ENCODE results near the gene HTR2A. TPM values are rescaled to one million over a fixed set of nuclear protein-coding genes. Genes with fewer than 3 reads are reported as not detected.
A peak's percentile ranks its signal among the peaks of the same experiment; 100 is the strongest.
"Not testable (repeated sequence)": the region's sequence is repeated elsewhere in the genome, so short reads cannot be mapped to it uniquely, and the experiment has no call there.

Gene HTR2A
- total RNA-seq, 2 donors from 2014 or later: 0.55 to 0.65 TPM

DNA sequence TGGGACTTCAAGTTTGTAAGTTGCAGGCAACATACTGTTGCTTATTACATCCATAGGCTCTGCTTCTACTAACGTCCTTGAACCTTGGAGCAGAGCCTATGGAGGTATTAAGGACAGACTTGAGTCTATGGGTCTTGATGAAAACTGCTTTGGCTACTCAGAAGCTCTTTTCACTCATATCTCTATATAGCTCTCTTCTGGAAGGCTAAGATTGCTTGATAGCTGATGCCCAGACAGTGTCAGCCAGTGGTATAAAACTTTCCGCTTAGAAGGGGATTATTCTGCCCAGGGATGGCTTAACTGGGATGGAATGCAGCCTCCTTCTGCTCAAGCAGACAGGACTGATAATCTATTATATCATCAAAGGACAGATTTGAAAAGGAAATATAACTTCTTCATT, 74.3 kb downstream of the HTR2A start:
- ATAC-seq (no peak), DNase-seq (no peak)
- intact Hi-C loops (cut with DNase I): no loop called here

DNA sequence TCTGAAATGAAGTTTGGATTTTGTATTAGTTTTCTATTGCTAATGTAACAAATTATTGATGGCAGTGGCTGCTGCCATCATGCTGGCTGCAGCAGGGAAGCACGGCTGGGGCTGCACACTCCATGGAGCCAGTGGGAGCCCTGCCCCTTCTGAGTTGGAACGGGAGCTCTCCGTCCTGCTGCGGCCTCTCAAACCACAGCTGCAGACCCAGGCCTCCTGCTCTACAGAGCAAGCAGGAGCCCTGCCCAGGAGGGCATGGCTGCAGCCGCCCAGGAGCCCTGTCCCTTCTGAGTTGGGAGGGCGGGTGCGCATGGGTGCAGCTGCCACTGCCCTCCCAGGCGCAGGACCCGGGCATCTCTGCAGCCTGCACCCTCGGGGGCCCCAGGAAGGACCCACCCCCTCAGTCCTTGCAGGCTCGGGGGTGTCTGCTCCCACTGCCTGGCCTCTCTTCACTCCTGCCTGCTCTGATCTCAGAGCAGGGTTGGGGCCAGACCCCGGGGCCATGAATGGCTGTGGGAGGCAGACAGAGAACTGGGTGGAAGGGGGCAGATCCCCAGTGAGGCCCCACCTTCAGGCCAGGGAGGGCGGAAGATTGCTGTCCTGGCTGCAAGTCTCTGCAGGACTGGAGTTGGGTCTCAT, 78.9 kb downstream of the HTR2A start:
- intact Hi-C loops (cut with DNase I): no loop called here
- DNase-seq (no peak), ATAC-seq (no peak)

DNA sequence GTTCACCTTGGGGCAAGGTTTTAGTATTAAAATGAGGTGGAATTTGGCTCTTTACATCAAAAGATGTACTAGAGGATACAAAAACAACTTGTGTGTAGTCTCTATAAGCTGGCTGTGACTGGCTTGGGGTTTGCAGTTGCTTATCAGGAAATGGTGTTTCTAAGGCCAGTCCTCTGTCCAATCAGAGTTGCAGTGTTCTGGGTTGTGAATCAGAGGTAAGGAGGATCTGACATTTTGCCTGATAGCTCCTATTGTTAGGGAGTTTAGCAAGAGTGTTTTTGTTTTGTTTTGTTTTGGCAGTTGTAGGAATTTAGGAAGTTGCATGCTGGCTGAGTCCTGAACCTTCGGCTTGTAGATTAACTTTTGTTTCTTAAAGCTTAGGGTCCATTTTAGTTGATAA, 79.8 kb downstream of the HTR2A start:
- no peak for DNase-seq
- ATAC-seq: peak in 1 of 2 donors; percentile 42
- intact Hi-C loops (cut with DNase I): no loop called here

DNA sequence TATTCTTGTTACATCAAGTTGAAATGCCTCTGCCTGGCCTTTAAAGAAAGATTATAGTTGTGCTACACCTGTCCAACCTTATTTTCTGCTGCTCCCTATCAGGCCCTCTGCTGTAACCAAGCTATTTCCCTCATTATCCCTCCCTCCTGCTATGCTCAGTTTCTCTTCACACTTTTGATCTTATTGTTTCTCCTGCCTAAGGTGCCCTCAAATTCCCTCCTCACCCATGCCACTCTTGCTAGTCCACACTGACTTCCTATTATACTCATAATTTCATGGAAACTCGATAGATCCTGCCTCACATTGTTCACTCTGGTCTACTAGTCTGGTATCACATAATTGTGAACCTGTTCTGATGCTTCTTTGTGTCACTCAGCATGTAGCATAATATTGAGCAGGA, 80.5 kb downstream of the HTR2A start:
- intact Hi-C loops (cut with DNase I): no loop called here
- DNase-seq (no peak), ATAC-seq (no peak)

DNA sequence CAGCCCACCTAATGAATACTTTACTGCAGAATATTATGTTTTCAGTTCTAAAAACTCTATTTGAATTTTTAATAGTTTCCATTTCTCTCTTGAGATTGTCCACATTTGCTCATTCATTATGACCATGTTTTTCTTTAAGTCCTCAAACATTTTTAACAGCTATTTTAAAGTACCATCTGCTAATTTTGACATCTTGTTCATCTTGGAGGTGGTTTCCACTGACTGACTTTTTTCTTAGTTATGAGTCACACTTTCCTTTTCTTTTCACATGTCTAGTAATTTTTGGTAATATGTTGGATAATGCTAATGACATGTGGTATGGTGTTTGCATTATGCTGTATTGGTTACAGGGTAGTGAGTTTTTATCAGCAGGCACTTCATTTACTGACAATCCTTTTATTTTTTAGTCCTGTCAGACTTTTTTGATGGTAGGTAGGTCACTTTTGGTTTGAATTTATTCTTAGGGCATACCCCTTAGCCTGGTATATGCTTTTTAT, 84.5 kb downstream of the HTR2A start:
- DNase-seq (no peak), ATAC-seq (no peak)
- intact Hi-C loops (cut with DNase I): no loop called here

DNA sequence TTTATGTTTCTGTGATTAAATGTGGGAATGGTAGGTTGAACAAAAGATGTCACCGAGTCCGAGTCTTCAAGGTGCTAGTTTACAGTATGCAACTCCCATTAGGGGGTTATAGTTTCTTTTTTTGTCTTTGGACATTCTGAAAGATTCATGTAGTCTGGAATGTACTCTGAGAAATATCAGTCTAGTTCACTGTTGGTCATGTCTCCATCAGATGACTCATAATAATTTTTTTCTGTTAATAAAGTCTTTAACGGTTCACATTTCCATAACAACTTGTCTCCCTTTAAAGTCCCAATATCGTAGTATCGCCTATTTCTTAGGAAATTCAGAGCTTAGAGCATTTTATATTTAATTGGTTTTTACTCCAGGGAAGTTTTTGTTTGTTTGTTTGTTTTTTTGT, 86.4 kb downstream of the HTR2A start:
- ATAC-seq (no peak), DNase-seq (no peak)
- intact Hi-C loops (cut with DNase I): no loop called here

DNA sequence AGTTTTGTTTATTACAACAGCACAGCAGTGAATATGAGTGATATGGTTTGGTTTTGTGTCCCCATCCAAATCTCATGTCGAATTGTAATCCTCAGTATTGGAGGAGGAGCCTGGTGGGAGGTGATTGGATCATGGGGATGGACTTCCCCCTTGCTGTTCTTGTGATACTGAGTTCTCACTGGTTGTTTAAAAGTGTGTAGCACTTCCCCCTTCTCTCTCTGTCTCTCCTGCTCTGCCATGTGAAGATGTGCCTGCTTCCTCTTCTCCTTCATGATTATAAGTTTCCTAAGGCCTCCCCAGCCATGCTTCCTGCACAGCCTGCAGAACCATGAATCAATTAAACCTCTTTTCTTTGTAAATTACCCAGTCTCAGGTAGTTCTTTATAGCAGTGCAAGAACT, 91.9 kb downstream of the HTR2A start:
- ATAC-seq; DNase-seq; intact Hi-C loops (cut with DNase I): not testable (repeated sequence)

DNA sequence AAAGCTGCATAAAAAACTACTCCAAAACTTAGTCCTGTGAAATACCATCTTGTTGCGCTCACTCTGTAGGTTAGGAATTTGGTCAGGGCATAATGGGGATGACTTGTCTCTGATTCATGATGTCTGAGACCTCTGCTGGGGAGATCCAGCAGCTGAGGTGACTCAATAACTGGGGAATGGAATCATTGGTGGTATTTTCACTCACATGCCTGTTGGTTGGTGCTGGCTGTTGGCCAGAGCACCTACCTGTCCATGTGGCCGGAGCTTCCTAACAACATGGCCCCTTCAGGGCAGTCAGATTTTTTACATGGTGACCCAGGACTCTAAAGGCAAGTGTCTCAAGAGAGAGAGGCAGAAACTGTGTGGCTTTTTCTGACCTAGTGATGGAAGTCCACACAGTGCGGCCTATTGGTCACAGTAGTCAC, 92.5 kb downstream of the HTR2A start:
- intact Hi-C loops (cut with DNase I): no loop called here
- DNase-seq (no peak), ATAC-seq (no peak)

DNA sequence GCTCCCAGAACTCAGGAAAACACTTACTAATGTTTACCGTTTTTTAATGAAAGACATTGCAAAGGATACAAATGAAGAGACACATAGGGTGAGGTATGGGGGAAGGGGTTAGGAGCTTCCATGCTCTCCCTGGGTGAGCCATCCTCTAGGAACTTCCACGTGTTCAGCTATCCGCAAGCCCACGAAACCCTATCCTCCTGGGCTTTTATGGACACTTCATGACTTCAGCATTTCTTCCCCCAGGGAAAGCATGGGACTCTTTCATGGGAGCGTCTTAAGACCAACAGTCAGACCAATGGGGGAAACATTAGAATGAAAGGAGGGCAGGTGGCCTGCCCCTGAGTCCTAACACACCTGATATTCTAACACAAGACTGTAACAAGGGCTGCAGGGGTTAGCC, 93.3 kb downstream of the HTR2A start:
- no peak for ATAC-seq

DNA sequence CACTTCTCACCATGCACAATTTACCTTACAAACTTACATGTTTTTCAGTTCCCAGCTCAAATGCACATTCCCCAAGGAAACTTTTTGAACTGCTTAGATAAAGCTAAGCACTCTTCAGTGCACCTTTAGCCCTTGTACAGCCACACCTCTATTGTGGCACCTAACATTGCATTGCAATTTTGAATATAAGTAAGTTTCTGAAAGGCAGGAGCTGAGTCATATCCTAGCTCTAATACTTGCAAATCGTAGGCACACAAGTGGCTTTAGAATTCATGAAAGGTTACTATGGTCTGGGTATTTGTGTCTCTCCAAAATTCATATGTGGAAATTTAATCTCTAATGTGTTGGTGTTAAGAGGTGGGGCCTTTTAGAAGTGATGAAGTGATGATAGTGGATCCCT, 95.0 kb downstream of the HTR2A start:
- intact Hi-C loops (cut with DNase I): no loop called here
- ATAC-seq (no peak), DNase-seq (no peak)

More for the DNA sequence above, 93.3 kb downstream of the HTR2A start:
- intact Hi-C loops (cut with DNase I): no loop called here
- DNase-seq: no peak

DNA sequence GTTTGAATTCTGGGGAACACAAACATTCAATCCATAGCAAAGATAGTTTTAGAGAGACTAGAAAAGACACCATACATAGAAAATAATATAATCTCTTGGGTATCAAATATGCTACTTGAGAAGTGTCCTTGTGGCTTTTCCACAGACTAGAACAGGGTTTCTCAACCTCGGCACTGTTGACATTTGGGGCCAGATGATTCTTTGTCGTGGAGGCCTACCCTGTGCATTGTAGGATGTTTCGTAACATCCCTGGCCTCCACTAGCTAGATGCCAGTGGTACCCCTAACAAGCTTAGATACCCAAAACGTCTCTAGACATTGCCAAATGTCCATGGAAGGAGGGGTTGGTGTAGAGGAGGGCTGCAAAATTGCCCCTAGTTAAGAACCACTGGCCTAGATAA, 97.7 kb downstream of the HTR2A start:
- DNase-seq (no peak), ATAC-seq (no peak)
- intact Hi-C loops (cut with DNase I): no loop called here

DNA sequence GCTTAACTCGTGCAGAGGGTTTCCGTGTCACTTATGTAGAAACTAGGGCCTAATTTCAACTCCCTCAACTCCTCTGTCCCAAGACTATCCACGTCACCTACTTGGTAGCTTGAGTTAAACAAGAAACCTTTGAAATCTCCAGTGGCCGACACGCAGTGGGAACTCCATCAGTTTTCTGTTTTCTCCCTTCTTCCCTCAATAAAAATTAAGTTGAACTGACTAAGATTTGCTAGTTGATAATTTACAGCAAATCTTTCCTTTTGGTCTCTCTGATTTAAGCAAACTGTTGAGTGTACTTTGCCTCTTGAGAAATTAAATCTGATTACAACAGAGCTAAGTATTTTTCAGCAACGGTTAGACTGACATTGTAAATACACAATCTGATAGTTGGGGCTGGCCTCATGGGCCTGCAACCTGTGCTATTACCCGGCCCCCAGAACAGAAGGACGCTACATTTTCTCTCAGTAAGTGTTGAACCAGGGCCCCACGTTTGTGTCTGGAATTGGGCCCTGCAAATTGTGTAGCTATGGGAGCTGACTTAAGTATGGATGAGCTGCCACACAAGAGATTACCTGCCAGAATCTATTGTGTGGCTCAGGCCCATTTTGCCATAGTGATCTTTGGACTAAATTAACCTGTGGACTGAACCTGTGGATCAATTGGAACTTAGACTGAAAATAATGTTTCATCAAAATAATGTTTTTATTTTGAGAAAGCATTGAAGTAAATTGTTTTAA, 99.2 kb downstream of the HTR2A start:
- ATAC-seq (no peak), DNase-seq (no peak)
- intact Hi-C loops (cut with DNase I): no loop called here

DNA sequence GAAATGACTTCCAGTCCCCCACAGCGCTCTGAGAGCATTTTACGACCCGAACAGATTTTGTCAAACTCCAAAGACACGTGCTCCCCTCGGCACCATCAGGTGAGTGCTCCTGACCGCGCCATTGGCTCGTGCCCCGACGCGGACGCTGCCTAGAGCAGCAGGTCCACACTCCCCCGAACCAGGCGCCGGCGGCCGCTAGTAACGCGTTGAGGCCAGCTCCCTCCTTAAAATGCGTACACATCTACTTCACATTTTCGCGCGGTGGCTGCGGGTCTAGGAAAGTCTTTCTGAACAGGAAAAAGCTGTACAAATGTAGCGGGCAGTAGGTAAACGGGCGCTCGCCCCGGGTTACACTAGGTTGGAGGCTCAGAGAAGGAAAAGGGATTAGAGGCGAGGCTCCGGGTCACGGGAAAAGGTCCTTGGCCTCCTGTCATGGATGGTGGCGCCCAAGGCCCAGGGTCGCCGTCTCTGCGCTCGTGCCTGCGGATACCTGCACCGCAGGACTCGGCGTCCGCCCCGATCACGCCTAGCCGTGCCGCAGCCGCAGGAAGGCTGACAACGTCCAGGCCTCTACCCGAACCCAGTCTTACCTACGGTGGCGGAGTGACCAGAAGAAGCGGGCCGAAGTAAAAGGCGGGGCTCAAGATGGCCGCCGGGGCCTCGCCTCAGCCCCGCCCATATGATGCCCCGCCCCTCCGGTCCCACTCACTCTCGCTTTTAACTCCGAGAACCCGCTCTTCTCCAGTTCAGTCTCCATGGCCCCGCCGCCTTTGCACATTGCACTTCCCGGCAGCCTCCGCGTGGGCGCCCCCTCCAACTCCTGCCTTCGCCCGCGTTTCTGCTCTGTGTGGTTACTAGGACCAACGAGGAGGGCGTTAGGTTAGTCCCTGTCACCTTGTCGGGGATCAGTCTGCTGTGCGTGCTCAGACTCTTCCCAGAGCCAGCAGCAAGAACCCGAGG, 100.1 kb downstream of the HTR2A start, which contains the start of gene ESD:
ESD (minus strand) TSS at position 647 of the 960 bp plus-strand sequence. CDS start 5,748 bp downstream, outside the sequence.
- intact Hi-C loops (cut with DNase I): no loop called here
- DNase-seq (peak; percentile 97), ATAC-seq (peak; percentile 99 to 100)

DNA sequence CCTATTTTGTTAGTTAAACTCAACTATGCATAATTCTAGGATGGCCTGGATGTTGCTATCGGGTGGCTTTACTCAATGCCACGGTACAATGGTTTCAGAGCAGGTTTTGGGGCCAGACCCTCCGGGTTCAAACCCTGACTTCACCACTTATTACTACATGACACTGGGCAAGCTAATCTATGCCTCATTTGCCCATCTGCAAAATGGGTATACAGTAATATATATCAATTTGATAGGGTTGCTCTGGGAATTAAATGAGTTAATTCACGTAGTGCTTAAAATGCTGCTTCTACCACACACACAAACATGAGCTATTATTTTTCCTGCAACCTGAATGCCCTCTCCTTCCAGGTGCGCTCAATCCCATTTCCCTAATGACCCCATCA, 100.7 kb downstream of the HTR2A start:
- intact Hi-C loops (cut with DNase I): no loop called here
- no peak for DNase-seq
- ATAC-seq: no peak

DNA sequence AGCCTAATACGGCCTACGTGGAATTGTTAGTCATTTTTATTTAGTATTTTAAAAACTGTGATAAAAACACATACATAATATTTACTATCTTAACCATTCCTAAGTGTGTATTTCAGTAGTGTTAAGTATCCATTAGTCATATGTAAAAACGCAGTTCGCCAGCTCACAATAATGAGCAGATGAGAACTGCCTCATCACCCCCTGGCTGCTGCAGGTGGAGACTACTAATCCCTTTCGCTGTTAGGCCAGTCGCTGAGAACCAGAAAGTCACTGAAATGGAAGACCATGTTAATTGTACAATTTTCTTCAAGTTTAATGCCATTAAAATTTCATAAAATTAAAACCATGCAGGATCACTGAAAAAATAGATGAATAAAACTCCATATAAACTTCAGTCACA, 101.5 kb downstream of the HTR2A start:
- DNase-seq (no peak), ATAC-seq (no peak)
- intact Hi-C loops (cut with DNase I): no loop called here

DNA sequence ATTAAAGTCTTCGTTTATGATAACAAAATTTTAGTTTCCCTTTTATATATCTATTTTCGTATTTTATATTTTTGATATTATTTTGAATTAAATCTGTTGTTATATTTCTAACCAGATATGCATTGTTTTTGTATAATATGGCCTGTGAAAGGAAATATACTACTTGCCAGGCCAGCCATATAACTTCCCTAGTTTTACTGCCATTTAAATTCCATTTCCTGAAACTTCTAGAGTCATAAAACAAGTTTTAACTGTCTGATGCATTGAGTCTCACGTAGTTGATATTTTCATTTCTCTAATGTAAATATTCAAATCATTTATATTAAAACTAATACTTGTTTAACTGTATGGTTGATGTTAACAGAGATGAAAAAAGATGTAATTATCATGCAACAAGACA, 113.3 kb downstream of the HTR2A start:
- intact Hi-C loops (cut with DNase I): no loop called here
- DNase-seq: no peak
- ATAC-seq: no peak

DNA sequence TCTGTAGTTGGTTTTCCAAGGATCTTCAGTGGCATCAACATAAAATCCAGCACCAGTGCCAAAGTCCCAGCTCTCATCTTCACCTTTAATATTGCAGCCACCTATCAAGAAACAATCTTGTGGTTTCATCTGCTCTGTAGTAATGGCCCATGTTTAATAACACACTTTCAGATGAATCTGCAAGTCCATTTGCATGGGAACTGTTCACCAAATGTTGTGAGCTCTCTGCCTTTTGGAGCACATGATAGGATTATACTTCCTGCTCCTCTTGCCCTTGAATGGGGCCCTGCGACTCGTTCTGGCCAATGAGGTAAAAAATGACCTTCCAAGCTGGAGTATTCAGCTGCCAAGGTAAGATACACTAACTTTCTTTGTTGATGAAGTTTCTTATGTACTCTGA, 114.2 kb downstream of the HTR2A start:
- intact Hi-C loops (cut with DNase I): no loop called here
- ATAC-seq: no peak
- DNase-seq: no peak

DNA sequence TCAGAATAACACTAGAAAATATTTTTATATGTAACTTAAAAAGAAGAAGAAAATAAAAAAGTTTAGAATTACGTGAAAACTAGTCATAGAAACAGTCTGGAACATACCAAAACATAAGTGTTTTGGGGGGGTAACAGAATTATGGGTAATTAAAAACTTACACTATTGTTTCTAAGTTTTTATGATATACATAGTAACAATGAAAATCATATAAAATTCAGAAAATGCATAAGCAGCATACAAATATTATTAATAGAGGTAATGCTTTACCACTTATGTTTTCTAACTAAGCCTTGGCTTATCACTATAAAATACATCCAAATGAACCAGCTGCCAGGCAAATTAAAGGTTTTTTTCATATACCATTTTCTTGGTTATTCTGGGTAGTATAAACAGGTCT, 114.8 kb downstream of the HTR2A start:
- ATAC-seq (no peak), DNase-seq (no peak)
- intact Hi-C loops (cut with DNase I): no loop called here

Measured in left cardiac atrium (tissue), 4 donors.